ENCODE data around the gene SLC39A12.

Gene SLC39A12

DNA sequence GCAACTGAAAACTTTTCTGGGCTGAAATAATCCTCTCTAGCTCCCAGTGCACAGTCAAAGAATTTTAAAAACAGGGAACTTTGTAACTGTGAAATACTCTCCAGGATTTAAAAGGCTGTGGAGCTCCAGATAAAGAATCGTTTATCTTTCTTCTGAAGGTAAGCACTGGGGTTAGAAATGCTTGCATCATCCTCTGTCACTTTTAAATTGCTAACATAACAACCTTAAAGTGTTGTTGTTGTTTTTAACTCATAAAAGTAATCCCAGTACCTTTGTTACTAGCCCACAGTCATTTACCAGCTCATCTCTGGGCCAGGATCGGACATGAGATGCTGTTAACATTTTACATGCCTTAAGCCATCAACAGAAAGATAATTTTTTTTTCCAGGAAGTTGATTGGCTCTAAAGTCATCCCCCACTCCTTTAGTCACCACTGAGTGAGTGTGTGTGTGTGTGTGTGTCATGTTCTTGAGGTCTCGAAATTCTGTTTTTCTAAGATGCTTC lies at the start of gene SLC39A12:
SLC39A12 (plus strand) TSS at position 51 of the 504 bp plus-strand sequence. CDS start 1,359 bp downstream, outside the sequence.
- DNase-seq (ENCODE audit: insufficient read length, low spot score) (no peak), FAIRE-seq (no peak)
- no peak for TF ChIP-seq POLR2A (IDR thresholded peaks at IDR 0.05; ENCODE audit: low read depth, low read length)

DNA sequence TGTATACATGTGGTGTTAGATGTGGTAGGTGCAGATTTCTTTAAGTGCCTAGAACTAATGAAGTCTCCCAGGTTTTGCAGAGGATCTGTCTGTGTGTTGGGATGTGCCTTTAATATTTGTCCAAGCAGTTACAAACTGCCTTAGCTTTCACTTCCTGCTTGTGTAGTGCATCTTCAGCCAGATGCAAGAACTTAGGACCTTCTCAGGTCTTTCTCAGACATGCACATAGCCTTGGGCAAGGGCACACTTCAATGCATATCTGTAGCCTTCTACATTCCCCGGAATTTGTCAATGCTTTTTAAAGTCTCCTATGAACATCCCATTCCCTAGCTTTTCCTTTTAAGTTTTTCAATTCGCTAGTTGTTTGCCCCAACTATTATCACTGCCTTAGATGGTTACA lies 47.2 kb upstream of the SLC39A12 start:
- no peak for TF ChIP-seq POLR2A (IDR thresholded peaks at IDR 0.05; ENCODE audit: low read depth, low read length)
- no peak for DNase-seq (ENCODE audit: insufficient read length, low spot score)
- no peak for FAIRE-seq

DNA sequence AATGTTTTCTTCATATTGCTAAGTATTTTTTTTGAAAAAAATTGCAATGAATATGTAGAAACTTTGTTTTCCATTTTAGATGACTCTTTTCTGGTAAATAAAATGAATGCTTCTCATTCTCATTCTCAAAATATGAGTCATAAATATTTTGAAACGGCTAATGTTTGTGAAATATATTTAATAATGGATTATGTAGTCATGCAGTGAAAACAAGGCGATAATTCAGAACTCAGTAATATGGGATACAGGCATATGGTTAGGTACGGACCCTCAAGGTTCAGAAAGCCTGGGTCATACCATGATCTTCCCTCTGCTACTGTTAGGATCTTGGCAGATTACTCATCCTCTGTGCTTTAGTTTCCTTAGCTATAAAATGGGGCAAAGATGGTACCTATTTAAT lies 46.2 kb upstream of the SLC39A12 start:
- no peak for FAIRE-seq

DNA sequence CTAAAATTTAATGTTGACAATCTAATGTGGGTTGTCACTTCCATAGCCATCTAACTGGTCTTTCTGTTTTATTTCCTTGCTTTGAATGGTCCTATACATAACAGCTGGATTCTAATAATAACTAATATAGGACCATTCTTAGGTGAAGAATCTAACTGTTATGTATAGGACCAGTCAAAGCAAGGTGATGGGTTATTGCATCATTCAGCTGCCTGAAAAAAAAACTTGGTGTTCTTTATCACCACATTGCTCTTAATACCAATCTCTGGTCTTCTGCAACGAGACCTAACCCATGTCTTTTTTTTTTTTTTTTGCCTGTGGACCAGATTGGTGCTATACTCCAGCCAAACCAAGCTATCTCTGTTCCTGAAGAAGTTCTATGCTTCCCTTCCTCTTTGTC lies 45.7 kb upstream of the SLC39A12 start:
- FAIRE-seq = no peak

More for the DNA sequence above, 46.2 kb upstream of the SLC39A12 start:
- no peak for DNase-seq (ENCODE audit: insufficient read length, low spot score)
- TF ChIP-seq POLR2A (IDR thresholded peaks at IDR 0.05; ENCODE audit: low read depth, low read length) = no peak

DNA sequence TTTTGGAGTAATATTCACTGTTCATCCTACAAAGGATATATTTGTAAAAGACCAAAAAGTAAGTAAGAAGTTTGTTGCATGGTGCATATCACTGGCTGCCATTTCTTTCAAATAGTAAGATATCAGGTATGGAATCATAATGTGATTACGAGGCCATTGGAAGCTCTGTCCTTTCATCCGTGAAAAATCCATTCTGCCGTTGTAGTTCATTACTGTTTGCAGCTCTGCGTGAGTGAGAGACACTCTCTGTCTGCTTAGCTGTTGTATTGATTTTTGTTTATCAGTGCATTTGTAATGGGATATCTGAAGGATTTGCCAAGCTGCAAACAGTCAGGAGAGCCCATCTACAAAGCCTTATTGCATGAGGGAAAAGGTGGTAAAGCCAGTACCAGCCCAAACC lies 44.1 kb upstream of the SLC39A12 start:
- no peak for TF ChIP-seq POLR2A (IDR thresholded peaks at IDR 0.05; ENCODE audit: low read depth, low read length)
- DNase-seq (ENCODE audit: insufficient read length, low spot score) (no peak), FAIRE-seq (no peak)

More for the DNA sequence above, 45.7 kb upstream of the SLC39A12 start:
- no peak for TF ChIP-seq POLR2A (IDR thresholded peaks at IDR 0.05; ENCODE audit: low read depth, low read length)
- no peak for DNase-seq (ENCODE audit: insufficient read length, low spot score)

DNA sequence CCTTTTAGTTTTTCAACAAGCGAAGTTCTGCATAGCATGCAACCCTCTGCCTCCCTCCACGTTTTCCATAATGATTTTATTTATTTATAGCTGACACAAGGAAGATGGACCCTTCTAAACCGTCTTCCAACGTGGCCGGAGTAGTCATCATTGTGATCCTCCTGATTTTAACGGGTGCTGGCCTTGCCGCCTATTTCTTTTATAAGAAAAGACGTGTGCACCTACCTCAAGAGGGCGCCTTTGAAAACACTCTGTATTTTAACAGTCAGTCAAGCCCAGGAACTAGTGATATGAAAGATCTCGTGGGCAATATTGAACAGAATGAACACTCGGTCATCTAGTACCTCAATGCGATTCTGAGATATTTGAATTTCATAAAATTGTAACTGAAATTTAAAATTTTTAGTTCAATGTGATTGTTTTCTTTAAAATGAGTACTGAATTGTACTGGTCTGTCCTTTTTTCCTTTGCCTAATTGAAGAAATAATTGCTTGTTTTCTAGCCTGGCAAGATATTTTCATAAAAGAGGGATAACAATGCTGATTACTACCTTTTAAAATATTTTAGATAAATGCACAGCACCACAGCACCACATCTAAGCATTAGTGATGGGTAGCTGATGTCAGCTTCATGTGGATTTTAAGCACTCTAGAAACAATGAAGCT lies 41.5 kb upstream of the SLC39A12 start:
- DNase-seq (ENCODE audit: insufficient read length, low spot score) (peak; percentile 23), FAIRE-seq (peak; percentile 81)
- no peak for TF ChIP-seq POLR2A (IDR thresholded peaks at IDR 0.05; ENCODE audit: low read depth, low read length)

DNA sequence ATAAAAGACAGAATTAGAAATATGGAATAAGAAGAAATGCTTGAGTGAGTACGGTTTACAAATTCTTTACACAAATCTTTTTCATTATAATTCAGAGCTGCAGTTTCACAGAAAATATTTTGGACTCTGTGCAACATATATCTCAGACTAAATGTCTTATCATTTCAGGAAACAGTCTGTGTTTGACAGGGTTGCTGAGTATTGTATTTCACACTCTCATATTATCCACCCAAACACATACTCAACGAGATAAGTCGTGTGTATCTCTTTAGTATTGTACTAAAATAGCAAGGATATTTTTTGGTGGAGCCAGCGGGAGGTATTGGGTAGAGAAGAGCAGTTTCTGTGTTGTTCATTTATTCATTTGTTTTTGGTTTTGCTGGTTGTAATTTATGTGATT lies 39.0 kb upstream of the SLC39A12 start:
- TF ChIP-seq POLR2A (IDR thresholded peaks at IDR 0.05; ENCODE audit: low read depth, low read length) = no peak
- no peak for DNase-seq (ENCODE audit: insufficient read length, low spot score)
- no peak for FAIRE-seq

DNA sequence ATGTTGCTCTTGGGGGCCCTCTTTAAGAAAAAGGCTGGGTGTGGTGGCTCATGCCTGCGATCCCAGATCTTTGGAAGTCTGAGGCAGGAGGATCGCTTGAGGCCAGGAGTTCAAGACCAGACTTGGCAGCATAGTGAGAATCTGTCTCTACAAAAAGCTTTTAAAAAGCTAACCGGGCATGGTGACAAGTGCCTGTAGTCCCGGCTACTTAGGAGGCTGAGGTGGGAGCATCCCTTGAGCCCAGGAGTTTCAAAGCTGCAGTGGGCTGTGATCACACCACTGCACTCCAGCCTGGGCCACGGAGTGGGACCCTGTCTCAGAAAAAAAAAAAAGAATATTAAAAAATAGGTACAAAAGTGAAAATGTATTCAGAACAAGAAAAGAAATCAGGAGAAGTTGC lies 38.1 kb upstream of the SLC39A12 start:
- DNase-seq (ENCODE audit: insufficient read length, low spot score) (no peak), FAIRE-seq (no peak)
- no peak for TF ChIP-seq POLR2A (IDR thresholded peaks at IDR 0.05; ENCODE audit: low read depth, low read length)

DNA sequence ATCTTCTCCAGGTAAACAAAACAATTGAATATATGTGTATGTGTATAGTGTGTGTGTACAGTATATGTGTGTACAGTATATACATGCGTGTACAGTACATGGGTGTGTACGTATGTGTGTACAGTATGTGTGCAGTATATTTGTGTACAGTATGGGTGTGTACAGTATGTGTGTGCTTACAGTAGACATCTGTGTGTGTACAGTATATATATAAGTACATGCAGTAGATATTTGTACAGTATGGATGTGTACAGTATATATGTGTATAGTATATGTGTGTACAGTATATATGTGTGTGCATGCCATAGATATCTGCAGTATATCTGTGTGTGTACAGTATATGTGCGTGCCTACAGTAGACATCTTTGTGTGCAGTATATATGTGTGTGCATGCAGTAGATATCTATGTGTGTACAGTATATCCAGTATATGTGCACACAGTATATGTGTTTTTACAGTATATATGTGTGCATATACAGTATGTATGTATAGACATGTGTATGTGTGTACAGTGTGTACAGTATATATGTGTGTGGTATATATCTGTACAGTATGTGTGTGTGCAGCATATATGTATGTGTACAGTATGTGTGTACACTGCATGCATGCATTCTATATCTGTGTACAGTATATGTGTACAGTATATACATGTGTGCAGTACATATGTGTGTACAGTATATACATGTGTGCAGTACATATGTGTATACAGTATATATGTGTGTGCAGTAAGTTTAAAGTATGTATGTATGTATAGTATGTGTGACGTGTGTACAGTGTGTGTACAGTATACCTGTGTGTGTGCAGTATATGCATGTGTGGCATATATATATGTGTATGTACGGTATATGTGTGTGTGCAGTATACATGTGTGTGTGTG lies 37.3 kb upstream of the SLC39A12 start:
- FAIRE-seq (peak; percentile 33), DNase-seq (ENCODE audit: insufficient read length, low spot score) (no peak)
- no peak for TF ChIP-seq POLR2A (IDR thresholded peaks at IDR 0.05; ENCODE audit: low read depth, low read length)

DNA sequence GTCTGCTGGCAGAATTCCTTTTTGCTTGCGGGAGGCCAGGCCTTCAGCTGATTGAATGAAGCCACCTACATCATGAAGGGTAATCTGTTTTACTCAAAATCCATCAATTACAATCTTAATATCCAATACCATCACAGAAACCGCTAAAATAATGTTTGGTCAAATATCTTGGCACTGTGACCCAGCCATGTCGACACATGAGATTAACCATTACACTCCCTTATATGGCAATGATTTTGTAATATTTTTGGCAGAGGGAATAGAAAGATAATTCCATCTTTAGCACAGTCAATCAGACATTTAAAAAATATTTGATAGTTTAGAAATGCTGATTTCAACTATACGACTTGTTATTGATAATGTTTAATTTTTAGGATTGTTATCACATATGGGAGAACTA lies 36.5 kb upstream of the SLC39A12 start:
- TF ChIP-seq POLR2A (IDR thresholded peaks at IDR 0.05; ENCODE audit: low read depth, low read length) = no peak
- DNase-seq (ENCODE audit: insufficient read length, low spot score) (no peak), FAIRE-seq (no peak)

DNA sequence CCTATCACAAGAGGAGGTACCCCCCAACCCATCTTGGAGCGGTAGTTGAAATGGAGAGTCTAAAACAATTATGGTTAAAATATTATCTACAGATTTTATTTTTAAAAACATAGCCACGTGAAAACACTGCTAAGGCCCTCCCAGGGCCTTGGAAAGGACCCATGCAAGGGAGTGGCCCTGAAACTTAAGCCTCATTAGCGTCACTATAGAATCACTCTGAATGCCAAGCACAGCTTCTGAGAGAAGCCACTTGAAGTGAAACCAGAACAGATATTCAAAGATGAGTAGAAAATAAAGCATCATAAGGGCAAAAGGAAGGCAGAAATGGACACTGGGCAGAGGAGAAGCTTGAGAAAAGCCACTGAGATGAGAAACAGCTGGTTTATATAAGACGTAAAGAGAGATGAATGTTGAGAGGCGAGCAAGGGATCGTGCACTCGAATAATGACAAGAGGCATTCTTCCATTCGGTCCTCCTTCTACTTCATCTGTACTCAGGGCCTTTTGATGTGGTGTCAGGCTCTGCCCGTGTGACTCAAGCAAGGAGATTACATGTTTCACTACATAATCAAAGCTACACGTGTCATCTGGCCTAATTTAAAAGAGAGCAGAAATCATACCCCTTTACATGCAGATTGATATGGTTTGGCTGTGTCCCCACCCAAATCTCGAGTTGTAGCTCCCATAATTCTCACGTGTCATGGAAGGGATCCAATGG lies 33.4 kb upstream of the SLC39A12 start:
- no peak for TF ChIP-seq POLR2A (IDR thresholded peaks at IDR 0.05; ENCODE audit: low read depth, low read length)
- no peak for FAIRE-seq
- DNase-seq (ENCODE audit: insufficient read length, low spot score) = no peak

DNA sequence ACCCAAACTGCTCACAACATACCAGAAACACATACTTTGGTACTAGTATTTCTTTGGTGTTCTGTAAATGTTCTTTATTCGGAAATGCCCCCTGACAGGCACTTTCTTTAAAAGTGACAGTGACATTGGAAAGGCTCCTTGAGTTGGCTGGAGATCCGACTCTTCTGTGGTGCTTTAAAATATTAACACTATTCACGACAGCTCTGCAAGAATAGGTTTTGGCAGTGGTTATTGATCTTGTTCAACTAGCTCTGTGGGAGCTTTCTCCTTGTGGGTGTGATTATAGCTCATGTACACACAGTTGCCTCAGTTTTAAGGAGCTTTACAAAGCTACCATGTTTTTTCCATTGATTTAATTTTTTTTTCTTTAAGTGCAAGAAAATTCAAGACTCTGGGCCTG lies 30.3 kb upstream of the SLC39A12 start:
- TF ChIP-seq POLR2A (IDR thresholded peaks at IDR 0.05; ENCODE audit: low read depth, low read length) = no peak
- DNase-seq (ENCODE audit: insufficient read length, low spot score) (no peak), FAIRE-seq (no peak)

DNA sequence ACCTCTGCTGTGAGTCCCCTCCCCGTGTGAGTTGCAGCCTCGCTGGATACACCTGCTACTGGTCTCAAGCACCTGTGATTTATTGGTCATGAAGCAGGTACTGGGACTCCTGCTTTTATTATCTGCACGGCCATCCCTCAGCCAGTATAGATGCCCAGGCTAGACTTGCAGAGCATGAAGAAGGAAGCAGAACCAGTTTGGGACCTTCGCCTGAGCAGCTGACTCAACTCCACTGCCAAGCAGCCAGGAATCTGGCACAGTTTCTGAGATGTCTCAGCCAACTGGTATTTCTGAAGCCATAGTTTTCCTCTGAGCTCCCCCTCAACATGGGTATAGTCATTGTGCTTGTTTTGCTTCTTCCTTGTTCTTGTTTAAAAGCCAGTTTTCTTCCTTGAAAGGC lies 28.0 kb upstream of the SLC39A12 start:
- DNase-seq (ENCODE audit: insufficient read length, low spot score) (peak; percentile 59), FAIRE-seq (peak; percentile 99)
- no peak for TF ChIP-seq POLR2A (IDR thresholded peaks at IDR 0.05; ENCODE audit: low read depth, low read length)

Measured in H54 (cell line).